Nephron progenitor cell (in vitro differentiated cells): ENCODE measurements around the gene TSPAN3.

Experiments
- DNase-seq: peaks from one replicate; pipeline ENCODE4 v3.0.0; 2021
- H3K27ac Mint-ChIP-seq: 2 replicates; pipeline ENCODE4 v1.8.0; 2021; ENCODE audit warnings: mild to moderate bottlenecking, moderate library complexity, mixed read lengths
- H3K27me3 Mint-ChIP-seq: 2 replicates; pipeline ENCODE4 v1.8.0; 2021; ENCODE audit warnings: mild to moderate bottlenecking, low read depth, mixed read lengths; ENCODE audit not compliant: poor library complexity
- H3K36me3 Mint-ChIP-seq: 2 replicates; pipeline ENCODE4 v1.8.0; 2021; ENCODE audit warnings: low read depth, mixed read lengths
- H3K4me1 Mint-ChIP-seq: 2 replicates; pipeline ENCODE4 v1.8.0; 2021; ENCODE audit warnings: mixed read lengths
- H3K4me3 Mint-ChIP-seq: 2 replicates; pipeline ENCODE4 v1.8.0; 2021; ENCODE audit warnings: mild to moderate bottlenecking, moderate library complexity, mixed read lengths
- H3K9me3 Mint-ChIP-seq: 2 replicates; pipeline ENCODE4 v1.8.0; 2021; ENCODE audit warnings: mild to moderate bottlenecking, moderate library complexity, mixed read lengths
- TF ChIP-seq, protein P1 (sequence below): fragments of 200-600 bp; sonication (generic); IDR thresholded peaks from 2 replicates; pipeline ENCODE4 v1.5.0; 2021; ENCODE audit warnings: antibody characterized with exemption

Gene TSPAN3

DNA sequence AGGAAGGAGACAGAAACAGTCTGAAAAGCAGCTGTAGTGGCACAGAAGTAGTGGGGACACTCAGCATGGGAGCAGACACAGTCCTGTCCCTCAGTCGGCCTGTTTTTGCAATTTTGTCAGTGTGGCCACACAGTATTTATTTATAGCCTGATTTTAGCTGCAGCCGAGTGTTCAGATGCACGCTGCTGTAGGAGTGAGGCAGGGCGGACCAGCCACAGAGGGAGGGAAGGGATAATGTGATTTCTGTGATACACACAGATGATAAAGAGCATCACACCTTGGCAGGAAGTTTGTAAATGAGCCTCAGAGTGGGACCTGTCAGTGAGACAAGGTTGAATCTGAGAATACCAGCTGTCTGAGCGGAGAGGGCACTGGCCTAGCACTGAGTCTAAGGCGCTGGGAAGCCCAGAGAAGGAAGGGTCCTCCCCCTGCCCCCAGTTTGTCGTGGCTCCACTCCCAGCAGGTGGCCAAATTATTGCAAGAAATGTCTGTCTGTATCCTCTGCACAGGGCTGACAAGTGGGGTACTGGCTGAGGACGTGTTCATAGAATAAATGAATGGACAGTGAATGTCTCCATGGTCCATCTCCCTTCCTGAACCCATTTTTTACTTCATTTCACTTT, 72.1 kb downstream of the TSPAN3 start:
- DNase-seq: no peak
- TF ChIP-seq, protein P1, sequence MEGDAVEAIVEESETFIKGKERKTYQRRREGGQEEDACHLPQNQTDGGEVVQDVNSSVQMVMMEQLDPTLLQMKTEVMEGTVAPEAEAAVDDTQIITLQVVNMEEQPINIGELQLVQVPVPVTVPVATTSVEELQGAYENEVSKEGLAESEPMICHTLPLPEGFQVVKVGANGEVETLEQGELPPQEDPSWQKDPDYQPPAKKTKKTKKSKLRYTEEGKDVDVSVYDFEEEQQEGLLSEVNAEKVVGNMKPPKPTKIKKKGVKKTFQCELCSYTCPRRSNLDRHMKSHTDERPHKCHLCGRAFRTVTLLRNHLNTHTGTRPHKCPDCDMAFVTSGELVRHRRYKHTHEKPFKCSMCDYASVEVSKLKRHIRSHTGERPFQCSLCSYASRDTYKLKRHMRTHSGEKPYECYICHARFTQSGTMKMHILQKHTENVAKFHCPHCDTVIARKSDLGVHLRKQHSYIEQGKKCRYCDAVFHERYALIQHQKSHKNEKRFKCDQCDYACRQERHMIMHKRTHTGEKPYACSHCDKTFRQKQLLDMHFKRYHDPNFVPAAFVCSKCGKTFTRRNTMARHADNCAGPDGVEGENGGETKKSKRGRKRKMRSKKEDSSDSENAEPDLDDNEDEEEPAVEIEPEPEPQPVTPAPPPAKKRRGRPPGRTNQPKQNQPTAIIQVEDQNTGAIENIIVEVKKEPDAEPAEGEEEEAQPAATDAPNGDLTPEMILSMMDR: no peak
- Mint-ChIP-seq H3K4me3 (no peak overlapping the region), H3K27ac (no peak overlapping the region), H3K27me3 (peaks cover 14% of the 10 kb centered on the region), H3K4me1 (peaks cover 11% of the 10 kb centered on the region), H3K36me3 (no peaks in the 10 kb centered on the region), H3K9me3 (no peaks in the 10 kb centered on the region)

DNA sequence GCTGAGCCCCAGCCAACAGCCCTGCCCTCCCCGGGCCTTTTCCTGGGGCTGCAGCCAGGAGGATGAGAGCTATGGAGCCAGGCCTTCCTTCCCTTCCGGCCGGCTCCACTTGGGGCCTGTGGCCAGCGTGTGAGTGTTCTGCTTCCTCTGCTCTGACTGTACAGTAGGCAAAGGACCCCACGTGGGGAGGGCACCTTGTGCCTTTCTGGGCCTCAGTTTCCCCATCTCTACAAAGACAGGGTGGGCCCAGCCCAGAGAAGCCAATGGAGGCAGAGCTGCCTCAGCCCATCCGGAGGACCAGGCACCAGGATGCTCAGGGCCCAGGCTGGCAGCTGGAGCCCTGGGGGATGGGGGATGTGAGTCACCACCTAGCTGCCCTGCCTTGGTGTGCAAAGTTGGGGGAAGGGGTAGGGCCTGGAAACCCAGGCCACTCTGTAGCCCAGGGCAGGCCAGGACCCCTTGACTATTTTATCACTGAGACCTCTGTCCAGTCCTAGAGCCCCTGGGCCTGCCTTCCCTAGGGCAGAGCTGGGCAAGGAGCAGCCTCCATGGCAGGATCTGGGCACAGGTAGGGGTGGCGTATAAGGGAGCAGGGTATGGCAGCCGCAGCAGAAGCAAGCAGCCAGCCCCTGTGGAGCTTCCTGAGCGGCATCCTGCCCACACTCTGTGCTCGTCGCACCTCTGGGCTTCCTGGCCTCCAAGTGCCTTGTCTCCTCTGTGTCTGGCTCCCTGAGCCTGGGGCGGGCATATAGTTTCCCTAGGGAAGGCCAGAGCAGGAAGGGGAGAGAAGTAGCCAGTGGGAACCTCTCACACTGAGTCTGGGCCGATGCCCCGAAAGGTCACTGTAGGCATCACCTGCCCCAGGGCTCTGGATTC, 74.1 kb downstream of the TSPAN3 start:
- Mint-ChIP-seq H3K4me3 (no peak overlapping the region), H3K27me3 (peaks cover 21% of the 10 kb centered on the region), H3K4me1 (peaks cover 11% of the 10 kb centered on the region), H3K9me3 (no peaks in the 10 kb centered on the region), H3K36me3 (no peaks in the 10 kb centered on the region), H3K27ac (no peak overlapping the region)
- DNase-seq: no peak
- TF ChIP-seq, protein P1: no peak

DNA sequence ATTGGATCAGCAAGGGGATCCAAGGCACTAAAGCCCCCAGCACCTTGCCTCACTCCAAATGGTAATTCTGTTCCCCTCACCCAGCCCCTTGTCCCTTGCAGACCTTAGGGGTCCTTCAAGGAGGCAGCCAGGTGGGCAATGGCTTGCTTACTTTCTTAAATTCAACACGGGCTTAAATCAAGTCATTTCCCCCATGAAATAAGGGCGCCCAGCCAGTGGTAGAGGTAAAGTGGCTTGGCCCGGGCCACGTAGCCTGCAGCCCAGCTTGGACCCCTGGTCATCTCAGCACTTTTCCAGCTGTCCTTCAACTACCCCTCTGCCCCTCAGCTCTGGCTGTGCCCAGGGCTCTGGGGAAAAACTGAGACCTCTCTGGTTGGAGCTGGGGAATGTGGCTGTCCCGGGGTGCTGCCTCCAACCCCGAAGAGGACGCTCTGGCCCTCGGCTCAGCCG, 74.8 kb downstream of the TSPAN3 start:
- Mint-ChIP-seq H3K9me3 (no peaks in the 10 kb centered on the region), H3K27me3 (peaks cover 18% of the 10 kb centered on the region), H3K4me3 (no peak overlapping the region), H3K4me1 (peaks cover 18% of the 10 kb centered on the region), H3K27ac (no peak overlapping the region), H3K36me3 (no peaks in the 10 kb centered on the region)
- TF ChIP-seq, protein P1: no peak
- no peak for DNase-seq

DNA sequence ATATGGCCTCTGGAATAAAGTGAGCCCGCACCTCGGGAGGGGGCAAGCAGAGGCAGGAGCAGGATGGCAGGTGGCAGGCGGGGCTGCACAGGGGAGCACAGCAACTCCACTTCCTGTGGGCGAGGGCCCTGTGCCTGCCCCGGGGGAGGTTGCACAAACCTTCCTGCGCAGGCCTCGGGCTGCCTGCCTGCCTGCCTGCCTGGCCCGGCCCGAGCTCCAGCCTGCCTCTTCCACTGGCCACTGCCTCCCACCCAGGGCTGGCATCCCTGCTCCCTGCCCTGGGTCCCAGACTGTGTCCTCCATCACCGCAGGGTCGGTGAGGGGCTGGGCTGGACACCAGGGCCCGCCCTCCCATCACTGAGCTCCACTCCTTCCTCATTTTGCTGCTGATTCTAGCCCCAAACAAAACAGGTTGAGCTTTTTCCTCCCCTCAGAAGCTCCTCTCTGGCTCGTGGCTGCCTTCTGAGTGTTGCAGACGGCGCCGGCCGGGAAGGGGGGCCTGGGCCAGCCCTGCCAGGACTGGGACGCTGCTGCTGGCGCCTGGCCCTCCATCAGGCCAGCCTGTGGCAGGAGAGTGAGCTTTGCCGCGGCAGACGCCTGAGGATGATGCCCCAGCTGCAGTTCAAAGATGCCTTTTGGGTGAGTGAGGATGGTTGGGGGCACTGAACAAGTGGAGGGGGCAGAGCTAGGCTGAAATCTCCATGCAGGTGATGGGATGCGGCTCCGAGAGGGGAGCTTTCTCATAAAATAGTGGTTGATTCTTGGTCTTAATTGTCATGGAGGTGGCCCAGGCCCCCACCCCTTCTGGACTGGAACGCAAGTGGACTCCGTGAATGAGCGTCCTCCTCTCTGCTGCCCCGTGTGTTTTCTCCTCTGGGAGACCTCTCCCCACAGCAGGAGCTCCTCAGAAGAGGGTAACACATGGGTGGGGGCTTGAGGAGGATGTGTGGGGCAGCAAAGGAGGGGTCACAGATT, 75.7 kb downstream of the TSPAN3 start, which contains the start of gene PSTPIP1:
TSS of gene PSTPIP1 (plus strand) at position 156 of the 975 bp plus-strand sequence. CDS start at position 604, 448 bp downstream.
- Mint-ChIP-seq H3K4me1 (peaks cover 26% of the 10 kb centered on the region), H3K27me3 (peaks cover 25% of the 10 kb centered on the region)

DNA sequence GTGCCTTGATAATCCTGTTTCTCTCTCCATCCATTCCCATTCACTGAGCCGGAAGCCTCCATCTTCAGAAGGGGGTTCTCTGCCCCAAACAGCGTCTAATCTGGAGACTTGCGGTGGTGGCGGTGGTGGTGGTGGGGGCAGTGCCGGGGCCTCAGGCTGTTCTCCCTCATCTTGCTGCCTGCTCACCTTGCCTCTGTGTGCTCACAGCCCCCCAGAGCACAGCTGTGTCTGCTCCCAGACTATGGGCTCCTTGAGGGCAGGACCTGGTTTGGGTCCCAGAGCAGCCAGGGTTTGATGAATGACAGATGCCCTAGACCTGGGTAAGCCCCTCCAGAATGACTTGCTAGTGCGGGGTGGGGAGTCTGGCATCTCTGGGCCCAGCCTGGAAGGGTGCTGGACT, 76.4 kb downstream of the TSPAN3 start:
- TF ChIP-seq, protein P1: no peak
- DNase-seq: no peak
- Mint-ChIP-seq H3K4me3 (no peak overlapping the region), H3K4me1 (peaks cover 34% of the 10 kb centered on the region), H3K36me3 (no peaks in the 10 kb centered on the region), H3K9me3 (no peaks in the 10 kb centered on the region), H3K27ac (no peak overlapping the region), H3K27me3 (peaks cover 24% of the 10 kb centered on the region)

More for the DNA sequence above, 75.7 kb downstream of the TSPAN3 start, which contains the start of gene PSTPIP1:
- H3K9me3 Mint-ChIP-seq: no peaks in the 10 kb centered on the region
- no peaks in the 10 kb centered on the region for H3K36me3 Mint-ChIP-seq
- no peak for DNase-seq
- TF ChIP-seq, protein P1: no peak
- no peak within 1 kb of the TSS for H3K4me3 Mint-ChIP-seq
- no peak within 1 kb of the TSS for H3K27ac Mint-ChIP-seq
